ENCODE measurements around the gene ZBP1.

The ZBP1 gene

DNA sequence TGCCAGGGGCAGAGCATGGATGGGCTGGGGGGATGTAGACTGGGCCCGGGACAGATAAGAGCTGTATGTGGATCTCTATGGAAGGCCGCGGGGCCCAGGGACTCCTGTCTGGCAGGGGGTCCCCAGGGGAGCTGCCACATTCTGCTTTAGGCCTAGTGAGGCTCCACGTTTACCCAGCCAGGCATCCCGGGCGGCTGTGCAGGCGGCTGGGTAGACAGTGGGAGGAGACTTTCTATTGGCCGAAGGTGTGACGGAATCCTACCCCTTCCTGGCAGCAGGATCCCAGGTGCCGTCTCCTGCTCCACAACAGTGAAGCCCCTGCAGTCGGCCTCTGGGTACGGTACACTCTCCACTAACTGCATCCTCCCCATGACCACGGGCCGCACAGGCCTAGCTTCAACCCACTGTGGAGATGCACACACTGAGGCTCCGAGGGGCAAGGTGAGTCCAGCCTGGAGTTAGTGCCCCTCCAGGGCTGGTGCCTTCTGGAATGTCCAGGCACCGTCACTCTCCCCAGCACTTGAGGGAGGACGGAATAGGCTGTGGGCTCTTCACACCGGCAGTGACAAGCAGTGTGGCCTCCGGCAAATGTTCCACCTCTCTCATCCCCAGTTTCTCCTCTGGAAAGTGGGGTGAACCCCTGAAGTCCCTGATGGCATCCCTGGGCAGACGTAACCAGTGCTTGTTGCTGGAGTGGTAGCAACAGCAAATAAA is 36.8 kb upstream of the ZBP1 start:
- peak overlapping the region in 6 of 11 experiments; percentile 0 to 91 (median 72); a peak in 7 of 22 replicates for H3K4me2 ChIP-seq
- H3K36me3 ChIP-seq = peaks cover 0 to 51% (median 24%) of the 10 kb centered on the region in 11 experiments; a peak in 14 of 22 replicates
- no peak overlapping the region for H3K4me3 ChIP-seq
- H3K9me3 ChIP-seq (replicated peaks in 1 of 11) = no peaks in the 10 kb centered on the region
- no peak overlapping the region for H3K27ac ChIP-seq
- peaks cover 7 to 75% (median 53%) of the 10 kb centered on the region in 10 experiments; a peak in 18 of 20 replicates for H3K4me1 ChIP-seq
- TF ChIP-seq Cebpa-rat (IDR thresholded peaks at IDR 0.05) = no peak
- H3K27me3 ChIP-seq = no peaks in the 10 kb centered on the region; a peak in 1 of 22 replicates
- peak overlapping the region in 3 of 11 experiments; percentile 22 to 44 (median 37); a peak in 1 of 22 replicates for H3K9ac ChIP-seq
- peaks cover 0 to 92% (median 41%) of the 10 kb centered on the region in 11 experiments; a peak in 14 of 22 replicates for H4K20me1 ChIP-seq

DNA sequence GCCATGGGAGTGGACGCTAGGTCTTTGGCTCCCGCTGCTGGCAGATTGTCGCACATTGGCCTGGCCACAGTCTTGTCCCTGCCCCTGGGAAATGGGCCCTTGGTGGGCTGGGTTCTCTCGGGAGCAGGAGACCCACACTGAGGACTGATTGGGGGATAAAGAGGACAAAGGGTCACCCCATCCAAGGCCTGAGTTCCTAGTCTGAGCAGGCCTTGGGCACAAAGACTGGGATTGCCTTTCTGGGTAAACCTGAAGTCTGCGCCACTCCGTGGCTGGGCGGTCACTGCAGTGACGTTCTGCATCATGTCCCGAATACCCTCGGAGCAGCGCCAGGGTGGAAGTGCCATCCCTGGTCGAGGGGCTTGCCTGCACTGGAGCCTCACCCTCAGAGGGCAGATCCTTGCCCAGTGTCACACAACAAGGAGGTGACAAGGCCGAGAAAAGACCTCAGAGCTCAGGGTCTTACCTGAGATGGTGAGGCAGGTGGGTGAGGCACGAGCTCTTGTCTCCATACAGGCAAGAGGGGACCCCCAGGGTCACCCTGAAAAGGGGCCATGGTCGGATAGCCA is 36.1 kb upstream of the ZBP1 start:
- Histone ChIP-seq H3K27ac (no peak overlapping the region), H3K27me3 (no peaks in the 10 kb centered on the region; a peak in 1 of 22 replicates)

DNA sequence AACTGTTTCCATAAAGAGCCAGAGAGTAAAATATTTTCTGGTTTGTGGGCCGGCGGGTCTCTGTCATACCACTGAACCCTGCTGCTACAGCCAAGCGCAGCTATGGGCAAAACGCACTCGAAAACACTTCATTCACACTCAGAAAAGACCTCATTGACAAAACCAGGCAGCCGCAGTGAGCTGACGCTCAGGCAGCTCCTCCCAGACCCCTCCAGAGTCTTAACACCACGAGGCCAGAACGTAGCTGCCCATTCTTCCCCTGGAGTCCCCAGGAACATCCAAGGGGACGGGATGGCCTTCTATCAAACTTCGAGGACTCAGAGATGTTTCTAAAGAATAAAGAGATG is 35.6 kb upstream of the ZBP1 start:
- Histone ChIP-seq H3K4me3 (no peak overlapping the region), H3K4me2 (peak overlapping the region in 1 of 11 experiments; percentile 1; a peak in 3 of 22 replicates), H4K20me1 (peaks cover 0 to 84% (median 36%) of the 10 kb centered on the region in 11 experiments; a peak in 14 of 22 replicates), H3K4me1 (peaks cover 1 to 64% (median 41%) of the 10 kb centered on the region in 10 experiments; a peak in 18 of 20 replicates), H3K9ac (no peak overlapping the region), H3K27ac (no peak overlapping the region), H3K27me3 (no peaks in the 10 kb centered on the region; a peak in 1 of 22 replicates), H3K36me3 (peaks cover 0 to 62% (median 29%) of the 10 kb centered on the region in 11 experiments; a peak in 14 of 22 replicates), H3K9me3 (replicated peaks in 1 of 11) (no peaks in the 10 kb centered on the region)
- TF ChIP-seq Cebpa-rat (IDR thresholded peaks at IDR 0.05) = no peak

More for the DNA sequence above, 36.1 kb upstream of the ZBP1 start:
- H4K20me1 ChIP-seq = peaks cover 0 to 86% (median 36%) of the 10 kb centered on the region in 11 experiments; a peak in 14 of 22 replicates
- peaks cover 7 to 68% (median 46%) of the 10 kb centered on the region in 10 experiments; a peak in 18 of 20 replicates for H3K4me1 ChIP-seq
- TF ChIP-seq Cebpa-rat (IDR thresholded peaks at IDR 0.05) = no peak
- peak overlapping the region in 3 of 11 experiments; percentile 9 to 37 (median 22); a peak in 1 of 22 replicates for H3K9ac ChIP-seq
- peaks cover 0 to 57% (median 29%) of the 10 kb centered on the region in 11 experiments; a peak in 14 of 22 replicates for H3K36me3 ChIP-seq
- H3K9me3 ChIP-seq (replicated peaks in 1 of 11) = no peaks in the 10 kb centered on the region
- no peak overlapping the region for H3K4me3 ChIP-seq
- peak overlapping the region in 1 of 11 experiments; percentile 91; a peak in 4 of 22 replicates for H3K4me2 ChIP-seq

DNA sequence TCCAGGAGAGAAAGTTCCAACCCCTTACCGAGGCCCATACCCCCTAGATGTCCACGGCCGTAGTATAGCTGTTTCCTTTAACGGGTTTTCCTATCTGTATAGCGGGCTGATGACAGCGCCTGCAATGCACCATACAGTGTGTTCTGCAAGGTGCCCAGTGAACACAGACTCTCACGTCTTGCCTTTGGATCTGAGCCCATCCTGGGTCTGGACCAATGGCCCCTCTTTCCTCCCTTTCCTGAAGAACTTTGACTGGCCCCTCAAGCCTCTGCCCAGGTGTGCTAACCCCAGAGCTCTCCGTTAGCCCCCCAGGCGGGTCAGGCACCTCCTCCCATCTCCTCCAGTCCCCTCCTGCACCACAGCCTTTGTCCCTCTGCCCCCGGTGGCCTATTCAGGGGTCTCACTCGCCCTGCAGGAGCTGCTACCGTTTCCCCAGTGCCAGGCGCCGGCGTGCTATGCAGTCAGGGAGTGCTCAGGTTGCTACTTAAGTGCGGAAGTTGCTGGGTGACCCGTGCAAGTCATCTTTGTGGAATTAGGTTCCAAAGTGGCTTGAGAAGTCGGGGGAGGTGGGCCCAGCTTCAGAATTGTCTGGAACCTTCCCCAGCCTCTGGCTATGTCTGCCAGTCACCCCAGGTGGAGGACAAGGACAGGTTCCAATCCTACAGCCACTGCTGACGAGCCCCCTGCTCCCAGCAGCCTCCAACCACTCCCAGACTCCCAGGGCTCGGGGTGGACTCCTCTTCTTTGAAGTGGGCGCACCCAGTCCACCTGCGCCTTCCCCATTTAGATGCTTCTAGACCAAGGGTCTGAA is 35.0 kb upstream of the ZBP1 start:
- Histone ChIP-seq H3K27me3 (no peaks in the 10 kb centered on the region; a peak in 1 of 22 replicates), H4K20me1 (peaks cover 0 to 80% (median 34%) of the 10 kb centered on the region in 11 experiments; a peak in 14 of 22 replicates), H3K9ac (no peak overlapping the region), H3K27ac (no peak overlapping the region), H3K36me3 (peaks cover 0 to 68% (median 34%) of the 10 kb centered on the region in 11 experiments; a peak in 14 of 22 replicates), H3K9me3 (replicated peaks in 1 of 11) (no peaks in the 10 kb centered on the region), H3K4me1 (peaks cover 0 to 64% (median 36%) of the 10 kb centered on the region in 10 experiments; a peak in 16 of 20 replicates), H3K4me2 (peak overlapping the region in 5 of 11 experiments; percentile 4 to 41 (median 30); a peak in 5 of 22 replicates), H3K4me3 (no peak overlapping the region)
- TF ChIP-seq Cebpa-rat (IDR thresholded peaks at IDR 0.05) = no peak

DNA sequence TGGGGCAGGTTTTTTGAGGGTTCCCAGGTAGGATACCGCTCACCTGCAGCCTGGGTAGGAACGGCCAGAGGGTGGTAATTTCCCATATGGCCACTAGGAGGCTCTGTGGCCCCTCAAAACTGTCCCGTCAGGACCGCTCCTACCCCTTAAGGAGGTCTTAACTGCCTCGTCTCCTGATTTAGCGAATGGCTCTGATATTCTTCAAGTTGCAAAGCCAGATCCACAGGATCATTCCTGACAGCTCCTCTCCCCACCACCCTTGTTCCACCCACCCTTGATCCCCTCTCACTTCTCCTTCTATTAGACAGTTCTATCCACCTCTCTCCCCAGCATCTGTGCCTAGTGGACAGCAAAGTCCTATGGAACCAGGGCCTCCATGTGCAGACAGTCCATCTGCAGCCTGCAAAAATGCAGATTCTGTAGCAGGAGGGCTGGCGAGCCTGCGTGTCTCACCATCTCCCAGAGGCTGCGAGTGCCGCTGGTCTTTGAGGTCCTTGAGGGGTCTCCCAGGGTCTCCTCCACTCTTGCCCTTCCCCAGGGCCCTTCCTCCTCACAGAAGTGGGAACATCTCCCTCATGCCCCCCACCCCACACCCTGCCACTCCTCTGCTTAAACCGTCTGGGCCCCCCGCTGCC is 34.3 kb upstream of the ZBP1 start:
- Histone ChIP-seq H3K9ac (no peak overlapping the region), H4K20me1 (peaks cover 0 to 72% (median 27%) of the 10 kb centered on the region in 11 experiments; a peak in 14 of 22 replicates), H3K27me3 (no peaks in the 10 kb centered on the region; a peak in 1 of 22 replicates), H3K9me3 (replicated peaks in 1 of 11) (no peaks in the 10 kb centered on the region), H3K27ac (no peak overlapping the region), H3K4me1 (peaks cover 0 to 61% (median 31%) of the 10 kb centered on the region in 10 experiments; a peak in 16 of 20 replicates), H3K4me2 (peak overlapping the region in 5 of 11 experiments; percentile 4 to 41 (median 30); a peak in 5 of 22 replicates), H3K4me3 (no peak overlapping the region), H3K36me3 (peaks cover 0 to 75% (median 39%) of the 10 kb centered on the region in 11 experiments; a peak in 14 of 22 replicates)
- no peak for TF ChIP-seq Cebpa-rat (IDR thresholded peaks at IDR 0.05)

DNA sequence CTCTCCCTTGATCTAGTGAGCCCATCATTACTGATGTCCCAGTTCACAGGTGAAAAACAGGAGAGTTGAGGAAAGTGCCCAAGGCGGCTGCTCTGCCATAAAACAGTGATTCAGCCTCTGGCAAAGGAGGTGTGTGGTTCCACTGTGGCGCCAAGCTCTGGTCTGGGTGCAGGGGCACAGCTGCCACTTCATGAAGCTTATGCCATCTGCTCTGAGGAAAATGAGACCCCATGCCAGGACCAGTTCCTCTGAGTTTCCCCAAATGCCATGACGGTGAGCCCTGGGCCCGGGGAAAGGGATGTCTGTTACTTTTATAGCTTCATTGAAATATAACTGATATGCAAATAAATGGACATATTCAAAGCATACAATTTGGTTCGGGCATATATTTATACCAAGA is 33.7 kb upstream of the ZBP1 start:
- no peak for TF ChIP-seq Cebpa-rat (IDR thresholded peaks at IDR 0.05)
- Histone ChIP-seq H3K4me2 (no peak overlapping the region), H3K9ac (no peak overlapping the region), H3K27ac (no peak overlapping the region), H3K4me1 (peaks cover 0 to 55% (median 26%) of the 10 kb centered on the region in 10 experiments; a peak in 16 of 20 replicates), H3K36me3 (peaks cover 0 to 76% (median 39%) of the 10 kb centered on the region in 11 experiments; a peak in 14 of 22 replicates), H3K9me3 (replicated peaks in 1 of 11) (no peaks in the 10 kb centered on the region), H3K27me3 (no peaks in the 10 kb centered on the region; a peak in 1 of 22 replicates), H3K4me3 (no peak overlapping the region), H4K20me1 (peaks cover 0 to 67% (median 22%) of the 10 kb centered on the region in 11 experiments; a peak in 13 of 22 replicates)

DNA sequence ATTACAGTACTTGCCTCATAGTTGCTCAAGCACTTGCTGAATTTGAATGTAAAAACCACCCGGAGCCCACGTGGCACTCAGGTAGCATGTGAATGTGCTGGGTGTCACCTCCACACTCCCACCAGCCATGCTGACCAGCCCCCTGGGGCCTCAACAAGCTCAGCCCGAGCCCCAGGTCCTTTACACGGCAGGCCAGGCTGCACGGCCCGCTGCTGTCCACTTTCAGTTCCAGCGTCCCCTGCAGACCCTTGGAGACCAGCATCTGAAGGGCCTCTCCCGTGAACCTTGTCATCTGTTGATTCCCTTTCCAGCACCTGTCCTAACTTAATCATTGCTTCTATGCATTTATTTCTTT is 33.3 kb upstream of the ZBP1 start:
- no peak overlapping the region for H3K9ac ChIP-seq
- H3K27ac ChIP-seq = no peak overlapping the region
- H3K4me1 ChIP-seq = peaks cover 0 to 52% (median 22%) of the 10 kb centered on the region in 10 experiments; a peak in 16 of 20 replicates
- no peak overlapping the region for H3K4me3 ChIP-seq
- peaks cover 0 to 63% (median 18%) of the 10 kb centered on the region in 11 experiments; a peak in 13 of 22 replicates for H4K20me1 ChIP-seq
- no peaks in the 10 kb centered on the region for H3K9me3 ChIP-seq (replicated peaks in 1 of 11)
- H3K4me2 ChIP-seq = no peak overlapping the region
- peaks cover 0 to 73% (median 39%) of the 10 kb centered on the region in 11 experiments; a peak in 14 of 22 replicates for H3K36me3 ChIP-seq
- no peak for TF ChIP-seq Cebpa-rat (IDR thresholded peaks at IDR 0.05)
- H3K27me3 ChIP-seq = no peaks in the 10 kb centered on the region; a peak in 1 of 22 replicates

All from BLaER1 treated with 17β-estradiol and CSF1 and Interleukin-3, amounts not matched to agents 10 nM and 100 nM (cell line).